Measurements from ENCODE around the gene CTRB2. TPM values are rescaled to one million over a fixed set of nuclear protein-coding genes. Genes with fewer than 3 reads are reported as not detected.
"Not testable (repeated sequence)": the region's sequence is repeated elsewhere in the genome, so short reads cannot be mapped to it uniquely, and the experiment has no call there.

Gene CTRB2
- polyA plus RNA-seq, 1 donor = not detected

DNA sequence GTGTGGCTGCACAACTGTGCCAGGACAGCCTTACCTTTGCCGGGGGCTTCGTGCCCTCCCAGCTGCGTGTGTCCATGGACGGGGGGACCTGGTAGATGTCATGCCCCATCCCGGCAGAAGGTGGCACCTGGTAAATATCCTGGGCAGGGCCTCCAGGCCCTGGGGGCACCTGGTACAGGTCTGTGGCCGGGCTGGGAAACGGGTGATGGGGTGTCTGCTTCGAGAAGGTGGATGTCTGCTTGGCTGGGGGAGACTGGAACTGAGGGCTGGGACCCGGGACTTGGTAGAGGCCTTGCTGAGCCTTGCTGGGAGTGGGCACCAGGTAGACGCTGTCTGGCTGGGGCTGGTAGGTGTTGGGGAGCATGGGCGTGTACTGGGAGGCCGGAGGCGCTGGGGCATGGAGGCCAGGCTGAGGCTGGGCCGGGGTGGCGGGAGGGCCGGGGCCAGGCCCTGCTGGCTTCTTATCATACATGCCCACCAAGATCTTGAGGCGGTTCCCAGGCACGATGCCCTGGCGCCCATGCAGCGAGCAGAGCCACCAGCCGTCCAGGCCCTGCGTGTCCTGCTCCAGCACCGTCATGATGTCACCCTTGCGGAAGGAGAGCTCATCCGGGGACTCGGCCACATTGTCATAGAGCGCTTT lies 35.6 kb upstream of the CTRB2 start:
- DNase-seq = not testable (repeated sequence)

DNA sequence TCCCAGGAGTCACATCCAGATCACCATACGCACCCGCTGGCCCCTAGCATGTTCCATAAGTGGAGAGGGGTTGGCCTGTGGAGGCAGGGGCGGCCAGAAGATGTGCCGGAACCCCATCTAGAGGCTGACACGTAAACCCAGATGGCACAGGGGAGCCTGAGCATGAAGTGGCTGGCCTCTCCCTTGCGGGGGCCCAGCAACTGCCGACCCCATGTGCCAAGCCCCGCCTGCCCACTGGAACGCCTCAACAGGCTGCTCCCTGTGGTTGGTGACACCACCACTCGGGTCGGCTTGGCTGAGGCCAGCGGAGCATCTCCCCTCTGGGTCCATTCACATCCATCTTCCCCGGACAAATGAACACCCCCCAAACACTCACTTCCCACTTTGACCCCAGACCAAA lies 35.0 kb upstream of the CTRB2 start:
- no peak for DNase-seq

DNA sequence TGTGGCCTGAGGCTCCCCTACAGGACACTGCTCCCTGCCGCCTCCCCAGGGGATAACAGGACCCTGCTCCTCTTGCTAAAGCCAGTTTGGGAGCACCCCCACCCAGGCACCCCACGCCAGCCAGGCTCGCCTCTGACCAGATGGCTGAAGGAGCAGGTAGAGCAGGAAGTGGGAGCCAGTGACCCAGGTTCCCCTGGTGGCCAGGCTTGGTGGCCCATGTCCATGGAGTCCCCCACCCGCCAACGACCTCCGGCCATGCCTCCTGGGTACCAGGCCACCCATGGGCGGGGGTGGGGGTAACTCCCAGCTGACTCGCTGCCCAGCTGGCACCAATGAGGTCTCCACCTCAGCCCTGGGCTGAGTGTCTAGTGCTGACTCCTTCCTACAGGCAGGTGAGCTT lies 34.5 kb upstream of the CTRB2 start:
- DNase-seq = no peak

DNA sequence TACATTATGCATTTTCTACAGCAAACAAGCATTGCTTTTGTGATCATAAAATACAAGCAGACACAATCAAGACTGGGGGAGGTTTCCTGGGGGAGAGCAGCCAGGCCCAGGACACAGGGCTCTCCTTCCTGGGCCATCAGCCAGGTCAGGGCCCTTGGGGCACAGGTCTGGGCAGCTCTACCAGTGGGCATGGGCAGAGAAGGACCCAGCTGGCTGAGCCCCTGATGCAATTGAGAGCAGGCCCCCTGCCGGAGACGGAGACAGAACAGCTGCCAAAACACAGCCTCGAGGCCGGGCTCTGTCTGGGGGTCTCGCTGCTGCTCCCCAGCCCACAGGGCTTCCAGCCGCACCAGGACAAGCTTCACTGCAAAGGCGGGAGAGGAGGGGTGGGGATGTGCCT lies 33.7 kb upstream of the CTRB2 start:
- not testable (repeated sequence) for DNase-seq

DNA sequence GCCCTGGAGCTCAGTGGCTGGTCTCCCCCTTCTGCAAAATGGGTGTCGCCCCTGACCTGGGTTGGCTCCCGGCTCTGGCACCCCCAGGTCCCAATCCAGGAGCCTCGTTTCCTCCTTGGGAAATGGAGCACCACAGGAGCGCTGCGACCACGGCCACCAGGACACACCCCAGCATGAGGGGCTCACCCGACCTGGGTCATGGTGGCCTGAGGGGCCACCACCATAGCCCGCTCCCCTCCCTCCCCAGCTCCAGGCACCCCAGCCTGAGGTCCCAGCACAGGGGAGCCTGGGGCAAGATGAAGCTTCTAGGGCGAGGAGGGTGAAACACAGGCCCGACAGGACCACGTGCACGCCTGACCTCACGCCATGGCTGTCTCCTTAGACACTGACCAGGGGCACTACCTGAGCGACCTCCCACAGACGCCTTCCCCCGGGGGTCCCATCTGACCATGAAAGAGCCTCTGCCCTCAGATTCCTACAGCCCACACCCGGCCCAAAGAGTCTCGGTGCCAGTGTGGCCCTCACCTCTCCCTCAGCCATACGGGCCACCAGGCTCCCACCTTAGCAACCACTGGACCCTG lies 32.7 kb upstream of the CTRB2 start:
- no peak for DNase-seq

DNA sequence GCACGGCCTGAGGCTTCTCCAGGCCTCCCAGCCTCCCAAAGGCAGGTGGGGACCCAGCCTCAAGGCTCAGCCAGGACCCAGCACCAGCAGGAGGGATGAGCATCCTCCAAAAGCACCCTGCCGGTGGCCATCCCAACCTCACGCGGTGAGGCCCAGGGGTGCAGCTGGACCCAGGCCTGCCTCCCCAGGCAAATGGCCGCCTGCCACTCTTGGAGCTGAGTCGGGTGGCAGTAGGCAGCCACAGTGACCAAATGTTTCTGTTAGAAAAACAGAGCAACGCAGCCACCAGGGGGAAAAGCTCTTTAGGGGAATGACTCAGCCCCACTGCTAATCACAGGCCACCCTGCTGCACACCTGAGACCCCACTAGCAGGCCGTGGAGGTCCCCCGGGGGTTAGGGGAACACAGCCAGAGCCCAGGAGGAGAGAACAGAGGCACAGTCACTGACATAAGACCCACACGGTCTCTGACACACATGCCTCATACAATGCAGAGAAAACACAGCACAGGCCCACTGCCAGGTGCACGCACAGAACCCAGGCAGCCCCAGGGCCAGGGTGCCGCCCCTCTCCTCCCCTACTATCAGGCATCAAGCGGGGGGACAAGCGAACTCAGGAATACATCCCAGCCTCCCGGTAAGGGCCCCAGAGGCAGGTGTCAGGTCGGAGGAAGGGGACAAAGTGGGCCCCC lies 32.0 kb upstream of the CTRB2 start:
- DNase-seq = no peak

DNA sequence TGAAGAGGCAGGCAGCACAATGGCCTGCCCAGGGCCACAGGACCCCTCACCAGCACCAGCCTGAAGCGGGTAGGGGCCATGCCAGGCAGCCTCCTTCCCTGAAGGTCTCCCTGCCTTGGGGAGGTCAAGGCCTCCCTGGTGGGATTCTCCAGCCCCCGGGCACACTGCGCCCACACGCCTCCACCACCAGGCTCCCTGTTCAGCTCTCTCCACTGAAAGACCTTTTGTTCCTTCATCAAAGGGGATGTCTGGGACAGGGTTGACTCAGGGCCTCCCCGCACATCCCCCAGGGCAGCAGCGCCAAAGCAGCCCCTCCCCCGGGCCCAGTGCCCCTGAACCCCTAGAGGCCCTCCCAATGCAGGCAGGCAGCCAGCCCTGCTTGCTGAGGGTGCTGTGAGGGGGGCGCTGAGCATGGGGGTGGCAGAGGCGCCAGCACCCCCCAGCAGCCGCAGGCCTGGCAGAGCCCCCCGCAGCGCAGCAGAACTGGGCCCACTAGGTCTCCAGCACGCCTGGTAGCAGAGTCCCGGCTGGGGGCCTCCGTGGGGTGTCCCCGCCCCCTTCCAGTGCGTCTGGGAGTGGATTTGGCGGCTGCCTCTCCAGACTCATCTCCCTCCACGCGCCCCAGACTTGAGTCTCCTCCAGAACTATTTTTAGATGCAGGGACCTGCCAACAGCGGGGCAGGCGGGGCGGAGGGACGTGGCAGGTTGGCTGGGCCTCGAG lies 31.3 kb upstream of the CTRB2 start:
- no peak for DNase-seq

DNA sequence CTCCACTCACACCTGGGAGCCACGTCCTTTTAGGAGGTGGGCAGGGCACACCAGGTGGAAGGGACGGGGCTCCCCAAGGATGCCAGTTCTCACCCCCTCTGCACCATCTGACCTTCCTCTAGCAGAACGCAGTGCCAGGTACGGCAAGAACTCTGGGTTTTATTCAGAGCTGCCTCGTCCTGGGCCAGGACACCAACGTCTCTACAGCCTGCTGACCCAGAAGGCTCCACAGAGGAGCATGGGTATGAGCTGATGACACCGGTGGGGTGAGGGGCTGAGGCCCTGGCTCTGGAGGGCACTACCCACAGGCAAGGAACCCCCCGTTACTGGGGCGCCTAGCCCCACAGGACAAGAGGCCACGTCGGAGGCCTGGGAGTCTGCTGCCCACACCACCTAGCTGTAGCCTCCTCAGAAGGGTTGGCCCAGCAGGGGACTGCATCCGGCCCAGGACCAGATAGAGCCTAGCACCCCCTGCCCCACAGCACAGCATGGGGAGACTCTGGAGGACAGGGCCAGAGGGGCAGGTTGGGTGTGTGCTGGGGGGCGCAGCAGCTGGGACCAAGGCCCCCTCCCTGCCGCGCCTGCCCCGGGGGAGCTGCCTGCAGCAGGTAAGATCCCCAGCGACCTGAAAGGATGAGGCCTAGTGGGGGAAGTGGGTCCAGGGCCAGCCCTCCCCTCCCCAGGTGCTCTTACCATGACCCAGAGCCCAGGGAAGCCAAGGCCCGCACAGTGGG lies 30.6 kb upstream of the CTRB2 start:
- DNase-seq = no peak

DNA sequence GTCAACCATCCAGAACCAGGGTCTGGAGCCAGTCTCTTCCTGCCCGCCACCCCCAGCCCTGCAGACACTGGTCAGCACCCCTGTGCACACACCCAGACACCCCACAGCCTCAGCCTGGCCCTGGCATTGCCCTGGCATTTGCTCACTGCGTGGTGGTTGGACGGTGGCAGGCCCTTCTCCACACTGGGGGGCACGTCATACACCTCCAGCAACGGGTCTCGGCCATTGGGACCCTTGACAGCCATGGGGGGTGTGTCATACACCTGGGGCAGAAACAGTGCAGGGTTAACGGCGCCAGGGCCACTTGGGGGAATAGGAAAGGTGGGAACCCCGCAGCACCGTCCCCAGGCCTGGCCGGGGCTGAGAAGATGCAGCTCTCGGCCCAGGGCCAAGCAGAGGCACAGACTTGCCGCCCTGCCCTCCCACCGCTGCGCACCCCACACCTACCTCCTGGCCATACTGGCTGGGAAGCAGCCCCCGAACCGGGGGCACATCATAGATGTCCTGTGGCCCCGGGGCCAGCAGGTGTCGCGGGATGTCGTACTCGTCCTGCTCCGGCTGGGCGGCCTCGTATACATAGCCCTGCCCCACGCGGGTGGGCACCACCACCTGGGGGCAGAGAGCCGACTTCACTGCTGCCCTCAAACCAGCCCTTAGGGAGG lies 29.9 kb upstream of the CTRB2 start:
- DNase-seq = no peak

DNA sequence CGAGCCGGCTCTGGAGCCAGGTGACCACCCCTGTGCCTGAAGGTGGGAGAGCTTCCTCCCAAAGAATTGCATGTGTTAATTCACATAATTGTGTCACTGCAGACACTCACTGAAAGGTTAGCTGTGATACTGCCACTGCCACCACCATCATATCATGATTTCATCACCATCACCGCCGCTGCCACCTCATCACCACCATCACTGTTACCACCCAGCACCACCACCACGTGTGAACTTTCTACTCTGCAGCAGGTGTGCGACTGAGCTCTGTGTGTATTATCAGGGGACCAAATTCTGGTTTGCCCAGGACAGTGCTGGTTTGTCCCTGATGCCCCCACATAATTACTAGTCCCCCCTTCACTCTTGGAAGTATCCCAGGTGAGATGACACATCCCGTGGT lies 29.3 kb upstream of the CTRB2 start:
- no peak for DNase-seq

DNA sequence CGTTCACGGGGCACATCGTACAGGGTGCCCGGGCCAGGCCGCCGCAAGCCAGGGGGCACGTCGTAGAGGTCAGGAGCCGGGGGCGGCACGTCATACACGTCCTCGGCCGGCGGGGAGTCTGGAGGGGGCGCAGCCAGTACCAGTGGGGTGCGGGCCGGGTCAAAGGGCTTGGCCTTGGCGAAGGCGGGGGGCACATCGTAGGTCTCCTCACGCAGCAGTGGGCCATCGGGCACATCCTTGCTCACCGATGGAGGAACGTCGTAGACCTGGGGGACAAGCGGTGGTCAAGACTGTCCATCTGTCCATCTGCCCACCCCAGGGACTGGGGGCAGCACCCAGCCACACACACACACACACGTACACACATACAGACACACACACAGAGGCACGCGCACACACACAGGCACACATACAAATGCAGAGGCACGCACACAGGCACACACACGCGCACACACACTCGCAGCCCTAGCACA lies 28.8 kb upstream of the CTRB2 start:
- DNase-seq = no peak

DNA sequence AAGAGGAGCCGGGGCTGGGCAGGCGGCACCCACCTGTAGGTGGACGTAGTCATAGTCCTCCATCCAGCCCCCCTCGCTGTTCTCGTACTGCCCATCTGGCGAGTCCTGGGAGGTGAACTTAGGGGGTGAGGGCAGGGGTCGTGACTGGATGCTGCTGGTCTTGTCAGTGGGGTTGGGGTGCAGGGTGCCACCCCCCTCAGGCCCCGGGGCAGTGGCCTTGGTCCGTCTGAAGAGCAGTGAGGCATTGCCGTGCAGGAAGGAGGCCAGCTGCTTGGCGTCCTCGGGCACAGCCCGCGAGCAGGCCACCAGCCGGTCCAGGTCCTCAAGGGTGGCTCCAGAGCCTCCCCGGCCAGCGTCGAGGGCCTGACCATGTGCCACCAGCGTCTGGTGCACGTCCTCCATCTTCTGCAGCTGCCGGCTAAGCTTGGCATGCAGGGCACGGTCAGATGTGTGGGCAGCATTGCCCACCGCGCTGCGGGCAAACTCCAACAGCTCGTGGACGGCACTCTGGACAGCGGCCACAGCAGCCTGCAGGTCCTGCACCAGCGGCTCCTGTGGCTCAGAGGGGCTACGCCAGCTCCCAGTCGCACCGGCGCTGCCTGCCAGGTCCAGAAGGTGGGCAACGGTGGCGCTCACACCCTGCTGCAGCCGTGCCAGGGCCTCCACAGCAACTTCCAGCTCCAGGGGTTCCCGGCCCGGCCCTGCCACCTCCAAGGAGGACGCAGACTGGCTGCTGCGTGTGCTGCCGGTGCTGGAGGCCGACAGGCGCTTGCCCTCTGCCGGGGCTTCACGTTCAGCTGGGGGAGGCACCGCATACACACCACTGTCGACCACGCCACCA lies 28.1 kb upstream of the CTRB2 start:
- DNase-seq = no peak

DNA sequence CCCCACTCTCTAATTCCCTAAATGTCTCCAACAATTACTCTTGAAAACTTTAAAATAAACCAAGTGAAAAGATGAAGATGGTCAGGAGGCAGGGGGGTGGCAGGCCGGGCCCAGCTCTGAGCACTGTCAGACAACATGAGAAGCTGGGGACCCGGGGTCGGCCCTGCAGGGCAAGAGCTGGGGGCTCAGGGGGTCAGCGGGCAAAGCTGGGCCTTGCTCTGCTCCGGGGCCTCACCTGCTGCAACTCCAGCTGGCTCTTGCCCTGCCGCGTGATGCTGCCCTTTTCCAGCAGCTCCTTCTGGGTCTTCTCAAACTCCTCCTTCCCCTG lies 26.6 kb upstream of the CTRB2 start:
- DNase-seq = no peak

DNA sequence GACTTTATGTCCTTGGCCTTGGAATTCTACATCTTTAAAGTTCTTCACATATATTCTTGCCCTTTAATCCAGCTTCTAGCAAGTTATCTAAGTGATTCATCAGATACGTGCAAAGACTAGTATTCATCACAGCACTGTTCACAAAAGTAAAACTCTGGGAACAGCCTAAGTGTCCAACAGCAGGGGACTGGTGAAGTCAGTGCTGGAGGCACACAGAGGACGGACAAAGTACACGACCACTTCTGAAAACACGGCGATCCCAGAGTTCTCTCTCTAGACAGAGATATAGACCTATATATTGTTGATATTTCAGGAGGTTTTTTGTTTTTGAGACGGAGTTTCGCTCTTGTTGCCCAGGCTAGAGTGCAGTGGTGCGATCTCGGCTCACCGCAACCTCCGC lies 24.6 kb upstream of the CTRB2 start:
- no peak for DNase-seq

DNA sequence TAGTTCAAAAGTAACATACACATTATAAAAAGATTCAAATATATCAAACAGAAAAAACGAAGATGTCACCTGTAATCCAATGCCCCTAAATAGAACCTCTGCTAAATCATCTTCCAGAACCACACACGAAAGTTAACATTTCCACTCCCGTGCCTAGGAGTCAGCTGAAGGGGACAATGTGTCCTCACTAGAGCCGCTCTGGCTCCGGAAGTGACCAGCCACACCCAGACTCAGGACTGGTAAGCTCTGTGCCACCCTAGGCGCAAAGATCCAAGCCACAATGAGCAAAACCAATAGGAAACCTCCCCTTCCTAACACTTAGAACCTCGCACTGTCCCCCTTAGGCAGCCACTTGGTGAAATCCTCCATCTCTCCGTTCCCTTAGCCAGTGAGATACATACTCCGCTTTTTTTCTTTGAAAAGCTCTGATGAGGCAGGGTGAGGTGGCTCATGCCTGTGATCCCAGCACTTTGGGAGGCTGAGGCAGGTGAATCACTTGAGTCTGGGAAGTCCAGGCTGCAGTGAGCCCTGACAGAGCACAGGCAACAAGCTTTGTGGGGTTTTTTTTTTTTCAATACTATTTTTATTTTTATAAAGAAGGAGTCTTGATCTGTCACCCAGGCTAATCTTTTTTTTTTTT lies 23.6 kb upstream of the CTRB2 start:
- no peak for DNase-seq

DNA sequence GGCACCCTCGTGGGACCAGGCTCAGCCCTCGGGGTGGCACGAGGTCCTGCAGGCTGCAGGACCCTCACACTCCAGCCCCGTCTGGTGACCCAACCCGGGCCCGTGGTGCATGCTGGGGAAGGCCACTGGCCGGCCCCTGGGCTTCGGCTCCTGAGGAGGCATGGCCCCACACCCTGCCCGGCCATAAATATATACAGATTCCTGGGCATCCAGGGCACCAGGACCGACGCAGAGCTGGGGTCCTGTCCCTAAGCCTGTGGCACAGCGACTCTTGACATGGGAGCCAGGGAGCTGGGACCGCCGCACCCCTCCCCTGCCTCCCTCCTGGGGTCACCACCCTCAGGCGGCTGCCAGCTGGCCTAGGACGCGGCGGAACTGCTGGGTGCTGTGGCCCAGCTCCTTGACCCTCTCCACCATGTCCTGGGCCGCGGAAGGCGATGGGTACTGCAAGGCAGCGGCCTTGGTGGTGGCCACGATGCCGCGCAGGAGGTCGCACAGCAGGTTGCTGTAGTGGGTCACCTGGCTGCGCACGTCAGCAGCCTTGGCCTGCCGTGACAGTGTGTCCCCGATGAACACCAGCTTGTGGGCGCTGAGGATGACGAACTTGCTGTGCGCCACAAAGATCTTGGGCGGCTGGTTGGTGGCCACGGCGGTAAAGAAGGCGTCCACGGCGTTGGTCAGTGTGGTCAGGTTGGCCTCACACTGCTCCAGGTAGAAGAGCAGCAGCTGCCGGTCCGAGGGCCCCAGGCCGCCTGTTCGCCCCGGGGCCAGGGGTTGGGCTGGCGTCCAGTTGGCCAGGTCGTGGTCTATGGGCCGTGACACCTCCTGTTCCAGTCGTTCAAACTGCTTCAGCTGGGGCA lies 22.4 kb upstream of the CTRB2 start:
- no peak for DNase-seq

DNA sequence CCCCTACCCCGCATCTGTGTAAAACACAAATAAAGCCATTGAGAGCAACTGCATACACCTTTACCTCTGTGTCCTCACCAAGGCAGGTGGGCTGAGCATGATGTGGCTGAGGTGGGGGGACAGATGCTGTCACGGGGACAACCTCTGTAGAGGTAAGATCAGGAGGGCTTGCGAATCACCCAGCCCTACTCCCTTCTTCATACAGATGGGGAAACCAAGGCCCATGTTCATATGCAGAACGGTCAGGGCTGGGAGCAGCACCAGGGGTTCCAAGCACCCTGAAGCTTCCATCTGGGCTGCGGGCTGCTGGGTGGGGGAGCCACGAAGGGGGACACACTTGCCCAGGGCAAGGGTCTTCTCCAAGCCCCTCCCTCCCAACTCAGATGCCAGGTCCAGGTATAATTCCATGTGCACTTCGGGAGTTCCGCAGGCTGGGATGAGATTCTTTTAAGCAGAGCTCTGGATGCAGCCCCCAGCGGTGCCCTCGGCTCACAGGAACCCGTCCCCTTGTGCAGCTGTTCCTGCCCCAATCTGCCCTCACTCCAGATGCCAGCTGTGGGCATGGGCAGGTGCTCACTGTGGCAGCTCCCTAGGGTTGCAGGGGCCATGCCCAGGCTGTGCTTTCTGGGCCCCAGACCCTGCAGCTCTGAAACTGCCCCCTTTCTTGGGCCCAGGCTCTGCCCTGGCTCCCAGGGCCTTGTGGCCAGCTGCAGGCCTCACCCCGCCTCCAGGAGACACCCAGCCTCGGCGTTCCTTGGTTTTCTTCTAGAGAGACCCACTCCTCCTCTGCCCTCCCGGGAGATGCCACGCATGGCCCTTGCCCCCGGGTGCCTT lies 21.4 kb upstream of the CTRB2 start:
- no peak for DNase-seq

DNA sequence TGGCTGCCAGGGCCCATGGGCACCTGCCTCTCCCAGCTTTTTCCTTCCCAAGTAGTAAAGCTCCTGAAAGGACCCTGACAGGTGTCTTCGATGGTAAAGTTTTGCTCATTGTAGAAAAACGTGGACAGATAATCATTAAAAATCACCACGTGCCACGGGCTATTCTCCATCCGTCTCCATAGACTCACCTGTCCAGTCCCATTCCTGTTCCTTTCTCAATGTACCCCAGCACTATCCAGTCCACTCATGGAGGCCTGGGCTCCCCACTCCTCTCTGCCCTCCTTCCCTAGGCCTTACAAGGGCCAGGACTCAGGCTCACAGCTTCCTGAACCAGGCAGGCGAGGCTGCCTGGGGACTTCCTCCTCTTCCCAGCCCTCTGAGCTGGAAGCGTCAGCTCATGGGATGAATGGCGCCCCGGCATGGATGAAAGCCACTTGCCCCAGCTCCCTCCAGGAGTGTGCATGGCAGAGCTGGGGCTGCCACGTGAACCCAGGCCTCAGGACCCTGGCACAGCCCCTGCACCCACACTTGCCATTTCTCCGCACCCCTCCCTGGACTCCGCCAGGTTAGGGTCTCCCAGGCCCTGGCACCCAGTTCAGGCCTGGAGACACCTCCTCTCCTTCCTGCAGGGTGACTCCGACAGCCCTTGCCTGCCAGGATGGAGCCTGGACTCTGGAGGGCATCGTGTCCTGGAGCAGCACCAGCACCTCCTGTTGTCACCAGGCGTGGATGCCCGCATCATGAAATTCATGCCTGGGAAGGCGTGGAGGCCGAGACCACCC lies 20.6 kb upstream of the CTRB2 start:
- no peak for DNase-seq
